GM19328 (cell line): ENCODE results near the gene GRB10.
"Not testable (repeated sequence)": the region's sequence is repeated elsewhere in the genome, so short reads cannot be mapped to it uniquely, and the experiment has no call there.

Experiments used
- ATAC-seq: cut with Tn5 transposase; IDR thresholded peaks from one replicate; pipeline ENCODE4 v1.9.1; 2021; ENCODE audit warnings: mild to moderate bottlenecking, moderate library complexity; ENCODE audit not compliant: unreplicated experiment

GRB10 gene

DNA sequence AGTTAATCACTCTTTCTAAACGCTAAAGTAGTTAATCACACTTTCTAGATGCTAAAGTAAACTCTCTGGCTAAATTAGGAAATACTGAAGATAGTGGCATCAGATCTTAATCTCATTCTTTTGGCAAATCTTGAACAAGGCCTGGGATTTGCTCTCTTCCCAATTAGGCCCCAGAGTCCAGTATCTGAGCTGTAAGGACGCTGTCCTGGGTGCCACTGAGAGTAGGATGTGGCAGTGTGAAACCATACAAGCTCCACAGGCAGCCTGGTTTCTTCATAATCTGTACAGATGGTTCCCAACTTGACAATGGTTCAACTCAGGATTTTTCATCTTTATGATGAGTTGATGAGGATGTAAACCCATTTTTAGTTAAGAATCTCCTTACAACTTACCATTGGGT, 36.9 kb downstream of the GRB10 start:
- ATAC-seq: no peak

GRCh38 chr7:50745336-50745735, 37.4 kb downstream of the GRB10 start:
- no peak for ATAC-seq

DNA sequence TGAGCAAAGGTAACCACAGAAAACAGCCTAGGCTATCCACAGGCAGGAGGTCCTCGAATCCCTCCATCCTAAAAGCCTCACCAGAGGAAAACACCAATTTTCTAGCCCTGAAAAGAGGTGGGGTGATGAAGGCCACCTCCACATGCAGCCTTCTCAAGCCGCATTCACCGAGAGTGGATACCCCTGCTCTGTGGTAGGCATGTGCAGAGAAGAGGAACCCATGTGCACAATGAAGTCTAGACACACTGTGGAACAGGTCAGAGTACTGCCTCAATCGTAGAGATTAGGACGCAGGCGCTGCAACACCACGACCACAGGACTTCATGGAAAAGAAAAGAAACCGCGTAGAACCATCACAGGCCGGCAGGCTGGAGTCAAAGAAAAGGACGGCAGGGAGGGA, 38.8 kb downstream of the GRB10 start:
- no peak for ATAC-seq

DNA sequence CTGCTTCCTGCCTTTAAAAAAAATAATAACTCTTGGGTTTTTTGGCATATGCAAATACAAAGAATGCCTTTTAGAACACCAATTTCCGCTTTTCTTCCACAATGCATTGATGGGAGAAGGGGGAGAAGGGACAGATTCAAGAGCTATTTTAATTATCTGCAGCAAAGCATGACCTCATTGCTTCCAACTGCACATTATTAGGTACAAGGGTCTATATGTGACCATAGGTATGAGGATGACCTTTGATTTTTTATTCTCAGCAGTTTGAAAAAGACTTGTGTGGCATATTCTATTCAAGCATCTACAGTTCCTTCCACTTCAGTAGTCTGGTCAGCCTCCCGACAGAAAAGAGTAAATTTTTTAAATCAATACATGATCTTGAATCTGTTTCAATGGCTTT, 39.7 kb downstream of the GRB10 start:
- no peak for ATAC-seq

DNA sequence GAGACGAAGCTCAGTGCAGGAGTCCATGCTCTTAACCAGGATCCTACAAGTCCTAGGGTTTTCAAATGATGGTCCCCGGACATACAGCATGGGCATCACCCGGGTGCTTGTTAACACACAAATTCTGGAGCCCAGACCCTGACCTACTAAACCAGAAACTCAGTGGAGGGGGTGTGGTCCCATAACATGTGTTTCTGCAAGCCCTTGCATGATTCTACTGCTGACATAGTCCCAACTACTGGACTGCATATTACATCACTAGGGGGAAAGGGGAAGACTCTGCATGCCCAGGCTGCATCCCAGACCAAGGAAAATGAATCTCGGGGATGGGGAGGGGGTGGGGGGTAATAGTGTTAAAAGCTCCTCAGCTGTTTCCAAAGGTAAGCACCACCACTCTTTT, 40.3 kb downstream of the GRB10 start:
- ATAC-seq: no peak

DNA sequence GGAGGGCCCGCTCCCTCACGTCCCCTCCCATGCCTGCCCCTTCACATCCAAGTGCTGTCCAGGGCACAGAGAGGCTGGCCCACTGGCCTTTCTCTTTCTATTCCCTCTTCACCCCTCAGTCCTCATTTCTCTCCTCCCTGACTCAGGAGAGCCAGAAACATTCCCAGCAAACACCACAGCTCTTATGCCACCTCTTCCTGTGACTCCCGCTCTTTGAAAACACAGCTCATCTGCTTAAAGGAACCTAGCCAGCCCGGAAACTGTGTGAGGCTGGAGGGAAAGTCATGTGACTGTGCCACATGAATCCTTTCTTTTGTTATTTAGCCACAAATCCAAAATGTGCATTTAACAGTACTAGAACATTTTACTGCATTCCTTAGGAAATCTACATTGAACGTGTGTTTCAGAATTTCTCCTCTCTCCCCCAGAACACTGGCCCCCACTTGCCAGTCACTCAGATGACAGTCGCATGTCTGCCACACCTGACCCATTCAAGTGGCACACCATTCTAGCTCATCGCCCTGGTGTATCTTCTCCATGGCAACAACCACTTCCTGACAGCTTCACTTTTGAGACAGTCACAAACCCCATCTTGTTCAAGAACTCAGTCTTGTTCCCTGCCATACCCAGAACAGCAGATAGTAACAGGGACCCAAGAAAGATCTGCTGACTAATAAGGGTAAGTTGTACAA, 42.8 kb downstream of the GRB10 start:
- no peak for ATAC-seq

DNA sequence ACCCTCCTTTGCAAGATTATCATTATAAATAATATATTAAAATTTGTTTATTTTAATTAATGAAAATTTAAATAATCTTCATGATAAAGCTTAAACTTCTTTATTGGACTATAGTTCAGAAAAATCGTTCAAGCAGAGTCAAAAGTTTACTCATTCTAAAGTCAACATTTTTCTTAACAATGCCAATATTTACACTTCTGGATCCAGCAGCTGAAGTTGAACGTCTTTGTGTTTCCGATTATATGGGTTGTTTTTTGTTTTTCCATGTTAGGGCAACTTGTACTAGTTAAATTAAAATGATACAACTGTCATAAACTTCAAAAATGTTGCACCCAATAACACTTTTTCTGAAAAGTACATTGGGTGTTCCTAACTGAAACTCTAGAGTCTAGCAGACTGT, 43.8 kb downstream of the GRB10 start:
- ATAC-seq: no peak

- ATAC-seq: not testable (repeated sequence)
Observed at GRCh38 chr7:50735836-50736235, 46.9 kb downstream of the GRB10 start.

DNA sequence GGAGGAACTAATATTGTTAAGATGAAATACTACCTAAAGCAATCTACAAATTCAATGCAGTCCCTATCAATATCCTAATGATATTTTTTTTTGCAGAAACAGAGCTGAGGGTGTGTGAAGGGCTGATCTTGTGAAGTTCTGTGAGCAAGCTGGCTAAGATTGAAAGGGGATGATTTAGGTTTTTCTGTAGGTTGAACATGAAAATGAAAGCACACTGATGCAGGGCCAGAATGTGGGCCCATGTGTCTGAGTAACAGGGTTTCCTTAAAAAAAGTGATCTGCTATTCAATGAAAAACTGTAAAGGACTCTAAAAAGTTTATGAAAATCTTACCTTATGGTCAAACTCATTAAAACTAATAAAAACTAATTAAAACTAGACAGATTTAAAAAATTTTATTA, 47.4 kb downstream of the GRB10 start:
- no peak for ATAC-seq

DNA sequence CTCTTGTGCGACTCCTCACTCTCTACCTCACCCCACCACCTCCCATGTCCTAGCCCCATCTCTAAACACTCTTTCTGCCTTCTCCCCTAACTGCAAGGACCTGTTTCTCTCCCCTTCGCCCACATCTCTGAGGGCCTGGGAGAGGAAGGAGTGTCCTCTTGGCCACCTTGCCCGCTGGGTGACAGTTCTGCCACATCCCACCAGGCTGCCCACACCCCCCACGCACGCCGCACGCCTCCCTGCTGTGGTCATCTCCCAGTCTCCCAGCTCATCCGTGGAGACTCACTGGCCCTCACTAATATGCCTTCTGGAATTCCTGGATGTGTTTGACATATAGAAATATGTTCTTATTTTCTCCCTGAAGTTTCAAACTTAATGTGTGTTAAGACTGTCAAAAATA, 48.5 kb downstream of the GRB10 start:
- ATAC-seq: no peak

- no peak for ATAC-seq
Observed at GRCh38 chr7:50733552-50733951, 49.1 kb downstream of the GRB10 start.

DNA sequence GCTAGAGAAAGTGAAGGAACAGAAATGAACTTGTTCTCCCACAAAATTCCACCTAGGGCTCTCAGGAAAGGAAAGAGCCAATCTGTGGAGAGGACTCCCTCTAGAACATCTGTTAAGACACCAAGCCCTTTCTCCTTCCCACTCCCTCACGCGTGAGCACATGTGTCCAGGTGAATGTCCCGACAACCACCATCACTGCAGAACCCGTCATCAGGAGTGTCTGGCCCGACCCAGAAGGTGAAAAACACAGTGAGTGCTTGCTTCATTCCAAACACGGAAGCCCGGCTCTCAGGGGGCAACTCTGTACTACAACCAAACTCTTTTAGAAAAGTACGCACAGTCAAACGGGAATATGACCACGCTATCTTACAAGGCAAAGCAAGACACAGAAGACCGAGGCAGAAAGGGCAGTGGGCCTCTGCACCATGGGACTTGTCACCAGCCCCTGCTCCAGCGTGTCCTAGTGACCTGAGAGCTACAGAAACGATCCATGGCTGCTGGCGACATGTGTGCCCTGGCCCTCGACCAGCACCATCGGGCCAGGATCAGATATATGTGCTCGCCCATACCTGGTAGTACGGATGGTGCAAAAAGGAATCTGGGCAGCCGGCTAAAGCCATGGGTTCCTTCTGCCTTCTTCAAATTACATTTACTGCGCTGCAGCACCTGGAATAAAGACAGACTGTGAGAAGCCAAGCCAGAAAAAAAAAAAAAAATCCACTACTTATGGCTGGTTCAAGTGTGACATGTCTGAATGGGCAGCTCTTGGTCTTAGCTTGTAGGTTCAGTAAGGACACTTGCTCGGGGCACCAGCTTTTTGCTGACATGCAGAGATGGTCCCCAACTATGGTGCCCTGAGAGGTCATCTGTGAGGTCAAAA, 50.8 kb downstream of the GRB10 start:
- ATAC-seq: no peak

DNA sequence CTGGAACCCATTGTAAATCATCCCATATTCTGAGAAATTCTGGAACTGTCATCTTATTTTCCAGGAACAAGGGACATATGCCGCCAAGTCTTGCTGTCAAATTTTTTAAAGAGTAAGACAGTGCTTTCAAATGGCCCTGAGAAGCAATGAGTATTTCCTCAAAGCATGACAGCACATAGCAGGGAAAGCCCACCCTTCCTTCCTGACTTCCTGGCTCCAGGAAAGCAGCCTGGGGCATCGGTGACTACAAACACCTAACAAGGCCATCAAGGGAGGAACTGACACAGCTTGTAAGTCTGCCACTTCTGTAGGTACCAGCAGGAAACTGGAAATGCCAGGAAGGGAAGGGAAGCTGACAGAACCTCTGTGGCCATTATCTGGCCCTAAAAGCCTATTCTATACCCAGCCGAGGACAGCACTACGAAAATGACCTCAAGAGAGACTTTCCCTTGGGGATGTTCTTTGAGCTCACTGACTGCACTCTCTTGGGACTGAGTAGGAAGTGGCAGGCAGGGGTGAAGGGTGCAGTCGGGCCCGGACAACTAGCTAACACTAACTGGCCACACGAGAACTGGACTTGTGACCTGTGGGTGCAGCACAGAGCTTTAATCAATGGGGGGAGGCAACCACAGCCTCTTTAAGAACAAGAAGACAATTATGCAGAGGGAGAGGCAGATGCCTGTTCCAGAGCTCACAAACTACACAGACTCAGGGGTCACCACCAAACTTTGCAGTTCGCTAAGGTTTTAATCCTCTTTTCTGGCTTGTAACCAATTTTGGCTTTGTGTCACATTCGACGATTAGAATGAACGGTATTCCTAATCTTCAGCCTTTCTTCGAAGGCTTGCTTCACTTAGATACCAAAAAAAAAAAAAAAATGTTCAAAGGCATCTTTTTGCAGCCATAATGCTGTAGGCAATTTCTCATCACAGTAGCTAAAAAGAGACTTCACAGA, 52.0 kb downstream of the GRB10 start:
- ATAC-seq: no peak

DNA sequence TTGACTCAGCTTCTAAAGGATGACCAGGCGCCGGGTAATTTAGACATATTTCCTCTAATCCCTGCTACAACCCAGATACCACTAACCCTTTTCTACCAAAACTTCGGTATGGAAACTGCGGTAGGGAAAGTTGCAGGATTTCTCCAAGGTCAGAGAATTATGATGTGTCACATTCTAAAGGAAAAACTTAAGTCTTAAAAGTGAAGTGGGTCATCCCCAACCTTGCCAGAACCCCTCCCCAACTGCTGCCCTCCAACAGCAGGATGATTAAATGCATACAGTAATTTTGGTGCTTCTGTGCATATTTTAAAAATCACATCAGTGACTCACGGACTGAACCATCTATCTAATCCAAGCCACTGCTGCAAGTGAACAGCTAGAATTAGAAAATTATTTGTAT, 52.7 kb downstream of the GRB10 start:
- ATAC-seq: no peak

- ATAC-seq: no peak
Observed at GRCh38 chr7:50728184-50728583, 54.5 kb downstream of the GRB10 start.

DNA sequence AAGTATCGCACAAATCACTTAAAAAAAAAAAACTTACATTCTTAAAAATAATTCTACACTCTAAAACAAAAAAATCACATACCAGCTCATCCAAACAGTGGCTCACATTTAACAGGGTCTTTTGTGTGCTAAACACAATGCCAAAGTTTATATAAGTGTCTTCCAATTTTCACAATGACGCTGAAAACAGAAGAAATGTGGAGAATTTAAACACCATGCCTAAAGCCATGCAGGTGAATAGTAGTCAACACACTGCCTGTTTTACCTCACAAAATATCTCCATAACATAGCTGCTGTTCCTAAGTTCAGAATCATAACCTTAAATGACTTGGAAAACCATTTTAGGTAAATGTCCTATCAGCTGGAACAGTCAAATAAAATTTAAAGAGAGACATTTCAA, 55.0 kb downstream of the GRB10 start:
- ATAC-seq: no peak

GRCh38 chr7:50727072-50727471, 55.6 kb downstream of the GRB10 start:
- no peak for ATAC-seq

DNA sequence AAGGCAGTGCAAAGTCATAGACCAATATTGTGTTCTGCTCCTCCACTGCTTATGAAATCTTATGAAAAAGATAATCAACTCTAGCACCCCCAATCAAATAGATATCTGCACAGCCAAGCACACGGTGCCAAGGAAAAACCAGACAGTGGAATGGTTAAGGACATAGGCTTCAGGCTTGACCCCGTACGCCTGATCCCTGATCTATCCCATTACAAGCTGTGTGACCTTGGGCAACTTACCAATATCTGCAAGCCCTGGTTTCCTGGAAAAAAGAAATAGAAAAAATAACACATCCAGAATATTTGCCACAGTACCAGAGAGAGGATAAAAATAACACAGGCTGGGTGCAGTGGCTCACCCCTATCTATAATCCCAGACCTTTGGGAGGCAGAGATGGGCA, 56.9 kb downstream of the GRB10 start:
- no peak for ATAC-seq

DNA sequence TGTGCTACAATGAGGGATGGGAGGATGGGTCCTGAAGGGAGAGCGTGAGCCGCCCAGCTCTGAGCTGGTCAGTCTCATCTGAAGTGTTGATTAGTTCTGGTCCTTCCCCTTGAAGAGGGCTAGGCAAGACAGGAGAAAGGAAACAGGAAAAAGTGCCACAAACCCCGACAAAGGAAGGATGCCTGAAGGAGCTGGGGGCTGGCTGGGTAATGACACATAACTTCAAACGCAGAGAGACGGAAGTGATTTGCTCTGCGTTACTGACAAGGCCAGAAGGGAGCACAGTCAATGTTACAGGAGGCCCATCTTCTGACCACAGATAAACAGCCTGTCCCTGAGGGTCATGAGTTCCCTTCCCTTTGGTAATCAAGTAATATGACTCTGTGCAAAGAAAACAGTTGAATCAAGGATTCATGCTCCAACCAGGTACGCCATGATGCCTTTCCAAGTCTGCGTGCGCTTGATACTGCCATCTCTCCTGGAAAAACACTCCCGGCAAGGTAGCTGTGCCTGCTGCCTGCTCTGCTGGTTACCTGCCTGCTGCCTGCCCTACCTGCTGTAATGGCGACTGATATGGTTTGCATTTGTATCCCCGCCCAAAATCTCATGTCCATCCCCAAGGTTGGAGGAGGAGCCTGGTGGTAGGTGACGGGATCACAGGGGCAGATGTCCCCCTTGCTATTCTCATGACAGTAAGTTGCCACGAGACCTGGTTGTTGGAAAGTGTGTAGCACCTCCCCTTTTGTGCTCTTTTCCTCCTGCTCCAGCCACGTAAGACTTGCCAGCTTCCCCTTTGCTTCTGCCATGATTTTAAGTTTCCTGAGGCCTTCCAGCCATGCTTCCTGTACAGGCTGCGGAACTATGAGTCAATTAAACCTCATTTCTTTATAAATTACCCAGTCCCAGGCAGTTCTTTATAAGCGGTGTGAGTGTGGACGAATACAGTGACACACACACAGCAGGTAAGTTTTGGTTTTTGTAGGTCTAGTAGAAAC, 57.9 kb downstream of the GRB10 start:
- ATAC-seq: no peak

- no peak for ATAC-seq
Observed at GRCh38 chr7:50723888-50724287, 58.8 kb downstream of the GRB10 start.
